Stomach smooth muscle (tissue), 2 donors: ENCODE measurements around the gene PUS7L.
"Not testable (repeated sequence)": the region's sequence is repeated elsewhere in the genome, so short reads cannot be mapped to it uniquely, and the experiment has no call there.

Experiments
- H3K27ac ChIP-seq: one replicate; pipeline ENCODE4 v1.7.0; 2013; ENCODE audit warnings: mild to moderate bottlenecking, low read length, inconsistent platforms
- H3K27me3 ChIP-seq, 2 donors: one replicate each; pipeline ENCODE4 v1.7.0; 2013; ENCODE audit warnings: low read length in 2 of 2; ENCODE audit not compliant: insufficient read depth in 2 of 2, control insufficient read depth in 1 of 2
- H3K36me3 ChIP-seq, 2 donors: one replicate each; pipeline ENCODE4 v1.7.0; 2013; ENCODE audit warnings: low read length in 2 of 2; ENCODE audit not compliant: control insufficient read depth in 2 of 2, insufficient read depth in 2 of 2
- H3K4me1 ChIP-seq: one replicate; pipeline ENCODE4 v1.7.0; 2013; ENCODE audit warnings: low read length; ENCODE audit not compliant: control insufficient read depth, insufficient read depth
- H3K4me3 ChIP-seq, 2 donors: one replicate each; pipeline ENCODE4 v1.7.0; 2013; ENCODE audit warnings: low read length in 2 of 2
- H3K9ac ChIP-seq, 2 donors: one replicate each; pipeline ENCODE4 v1.7.0; 2013; ENCODE audit warnings: low read length in 2 of 2, mild to moderate bottlenecking in 1 of 2
- H3K9me3 ChIP-seq, 2 donors: one replicate each; pipeline ENCODE4 v1.7.0; 2013; ENCODE audit warnings: low read length in 2 of 2; ENCODE audit not compliant: control insufficient read depth in 2 of 2
- donor health status: healthy.
- donor health status: Pancreatic carcinoma.

Gene PUS7L

GRCh38 chr12:43722621-43723020 is 36.0 kb downstream of the PUS7L start:
- Histone ChIP-seq H3K36me3 (no peaks in the 10 kb centered on the region), H3K27ac (no peak overlapping the region), H3K27me3 (no peaks in the 10 kb centered on the region), H3K4me1 (no peaks in the 10 kb centered on the region), H3K9me3 (no peaks in the 10 kb centered on the region), H3K9ac (no peak overlapping the region), H3K4me3 (no peak overlapping the region)

- Histone ChIP-seq H3K4me3 (no peak overlapping the region), H3K9me3 (no peaks in the 10 kb centered on the region), H3K4me1 (no peaks in the 10 kb centered on the region), H3K36me3 (no peaks in the 10 kb centered on the region), H3K27me3 (no peaks in the 10 kb centered on the region), H3K27ac (no peak overlapping the region), H3K9ac (no peak overlapping the region)
Observed at GRCh38 chr12:43711348-43711747, 47.2 kb downstream of the PUS7L start.

- H3K36me3 ChIP-seq, H3K27ac ChIP-seq, H3K27me3 ChIP-seq, H3K4me1 ChIP-seq, H3K9me3 ChIP-seq, H3K9ac ChIP-seq, H3K4me3 ChIP-seq: not testable (repeated sequence)
Observed at GRCh38 chr12:43703772-43704171, 54.8 kb downstream of the PUS7L start.

- not testable (repeated sequence) for H3K4me1 ChIP-seq, H3K9me3 ChIP-seq, H3K36me3 ChIP-seq, H3K27me3 ChIP-seq, H3K27ac ChIP-seq, H3K4me3 ChIP-seq, H3K9ac ChIP-seq
Observed at GRCh38 chr12:43701194-43701593, 57.4 kb downstream of the PUS7L start.

GRCh38 chr12:43696154-43696553 is 62.4 kb downstream of the PUS7L start:
- H3K27ac ChIP-seq, result no peak overlapping the region
- no peaks in the 10 kb centered on the region for H3K27me3 ChIP-seq
- no peak overlapping the region for H3K4me3 ChIP-seq
- H3K4me1 ChIP-seq, result no peaks in the 10 kb centered on the region
- no peak overlapping the region for H3K9ac ChIP-seq
- H3K36me3 ChIP-seq, result no peaks in the 10 kb centered on the region
- H3K9me3 ChIP-seq, result no peaks in the 10 kb centered on the region

GRCh38 chr12:43694879-43695278 is 63.7 kb downstream of the PUS7L start:
- no peaks in the 10 kb centered on the region for H3K4me1 ChIP-seq
- no peaks in the 10 kb centered on the region for H3K27me3 ChIP-seq
- no peak overlapping the region for H3K9ac ChIP-seq
- H3K36me3 ChIP-seq, result no peaks in the 10 kb centered on the region
- H3K27ac ChIP-seq, result no peak overlapping the region
- no peak overlapping the region for H3K4me3 ChIP-seq
- no peaks in the 10 kb centered on the region for H3K9me3 ChIP-seq

GRCh38 chr12:43692064-43692463 is 66.5 kb downstream of the PUS7L start:
- H3K4me1 ChIP-seq, result no peaks in the 10 kb centered on the region
- H3K9me3 ChIP-seq, result no peaks in the 10 kb centered on the region
- H3K9ac ChIP-seq, result no peak overlapping the region
- no peak overlapping the region for H3K4me3 ChIP-seq
- no peak overlapping the region for H3K27ac ChIP-seq
- H3K27me3 ChIP-seq, result no peaks in the 10 kb centered on the region
- no peaks in the 10 kb centered on the region for H3K36me3 ChIP-seq

- not testable (repeated sequence) for H3K4me3 ChIP-seq, H3K36me3 ChIP-seq, H3K9ac ChIP-seq, H3K9me3 ChIP-seq, H3K4me1 ChIP-seq, H3K27ac ChIP-seq, H3K27me3 ChIP-seq
Observed at GRCh38 chr12:43685491-43685890, 73.1 kb downstream of the PUS7L start.

- no peaks in the 10 kb centered on the region for H3K36me3 ChIP-seq
- no peaks in the 10 kb centered on the region for H3K4me1 ChIP-seq
- no peaks in the 10 kb centered on the region for H3K27me3 ChIP-seq
- H3K9me3 ChIP-seq, result no peaks in the 10 kb centered on the region
- no peak overlapping the region for H3K9ac ChIP-seq
- no peak overlapping the region for H3K27ac ChIP-seq
- H3K4me3 ChIP-seq, result no peak overlapping the region
Observed at GRCh38 chr12:43676183-43676813, 82.3 kb downstream of the PUS7L start.

GRCh38 chr12:43675048-43675904 is 83.3 kb downstream of the PUS7L start:
- no peak overlapping the region for H3K27ac ChIP-seq
- no peaks in the 10 kb centered on the region for H3K9me3 ChIP-seq
- H3K9ac ChIP-seq, result no peak overlapping the region
- no peaks in the 10 kb centered on the region for H3K4me1 ChIP-seq
- H3K4me3 ChIP-seq, result no peak overlapping the region
- H3K27me3 ChIP-seq, result no peaks in the 10 kb centered on the region
- no peaks in the 10 kb centered on the region for H3K36me3 ChIP-seq

GRCh38 chr12:43669373-43669772 is 89.2 kb downstream of the PUS7L start:
- no peak overlapping the region for H3K9ac ChIP-seq
- no peaks in the 10 kb centered on the region for H3K9me3 ChIP-seq
- no peak overlapping the region for H3K27ac ChIP-seq
- H3K4me1 ChIP-seq, result no peaks in the 10 kb centered on the region
- H3K36me3 ChIP-seq, result no peaks in the 10 kb centered on the region
- no peaks in the 10 kb centered on the region for H3K27me3 ChIP-seq
- H3K4me3 ChIP-seq, result no peak overlapping the region
